ENCODE data around the gene LRPPRC.

DNA sequence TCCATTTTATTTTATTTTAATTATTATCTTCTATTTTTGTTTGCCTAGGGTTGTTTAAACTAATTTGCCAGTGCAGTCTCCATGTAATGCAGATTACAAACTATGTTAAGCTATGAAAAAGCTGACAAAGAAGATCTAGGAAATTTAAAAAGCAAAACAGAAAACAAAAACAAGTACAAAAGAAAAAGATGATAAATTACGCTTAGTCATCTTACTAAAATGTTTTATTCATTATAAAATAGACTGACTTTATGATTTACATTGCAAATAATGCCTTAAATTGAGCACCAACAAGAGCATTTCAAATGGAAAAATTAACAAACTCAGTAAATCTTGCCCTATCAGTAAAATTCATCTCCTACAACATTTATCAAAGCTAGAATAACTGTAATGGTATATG is 52.9 kb downstream of the LRPPRC start:
- TF ChIP-seq, protein P1, sequence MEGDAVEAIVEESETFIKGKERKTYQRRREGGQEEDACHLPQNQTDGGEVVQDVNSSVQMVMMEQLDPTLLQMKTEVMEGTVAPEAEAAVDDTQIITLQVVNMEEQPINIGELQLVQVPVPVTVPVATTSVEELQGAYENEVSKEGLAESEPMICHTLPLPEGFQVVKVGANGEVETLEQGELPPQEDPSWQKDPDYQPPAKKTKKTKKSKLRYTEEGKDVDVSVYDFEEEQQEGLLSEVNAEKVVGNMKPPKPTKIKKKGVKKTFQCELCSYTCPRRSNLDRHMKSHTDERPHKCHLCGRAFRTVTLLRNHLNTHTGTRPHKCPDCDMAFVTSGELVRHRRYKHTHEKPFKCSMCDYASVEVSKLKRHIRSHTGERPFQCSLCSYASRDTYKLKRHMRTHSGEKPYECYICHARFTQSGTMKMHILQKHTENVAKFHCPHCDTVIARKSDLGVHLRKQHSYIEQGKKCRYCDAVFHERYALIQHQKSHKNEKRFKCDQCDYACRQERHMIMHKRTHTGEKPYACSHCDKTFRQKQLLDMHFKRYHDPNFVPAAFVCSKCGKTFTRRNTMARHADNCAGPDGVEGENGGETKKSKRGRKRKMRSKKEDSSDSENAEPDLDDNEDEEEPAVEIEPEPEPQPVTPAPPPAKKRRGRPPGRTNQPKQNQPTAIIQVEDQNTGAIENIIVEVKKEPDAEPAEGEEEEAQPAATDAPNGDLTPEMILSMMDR (conservative IDR thresholded peaks at IDR 0.05 in 1 of 2, IDR thresholded peaks at IDR 0.05 in 1 of 2; ENCODE audit: extremely low read depth in 1 of 2, insufficient read depth in 1 of 2, low read depth in 1 of 2, low read length in 2 of 2), result no peak
- TF ChIP-seq EZH2 (IDR thresholded peaks at IDR 0.05; ENCODE audit: borderline replicate concordance, low read length), result no peak

Data from mammary epithelial cell (primary cell).